AG04449 (cell line): ENCODE results near the gene GPR107.
"Not testable (repeated sequence)": the region's sequence is repeated elsewhere in the genome, so short reads cannot be mapped to it uniquely, and the experiment has no call there.

Source experiments
- CTCF ChIA-PET: fragments of 350-600 bp; formaldehyde crosslinking; extraction: SDS; loops from one replicate; lab custom pipeline; 2021; ENCODE audit warnings: antibody characterized with exemption; lab: Yijun Ruan, JAX
- POLR2A ChIA-PET: fragments of 400-600, 350-600 bp; formaldehyde crosslinking; extraction: SDS; loops from one replicate; lab custom pipeline; 2020; ENCODE audit warnings: antibody characterized with exemption, inconsistent platforms; lab: Yijun Ruan, JAX
- DNase-seq: peaks from one replicate; pipeline ENCODE4 v3.0.0-alpha.2; 2010; ENCODE audit warnings: low read depth, low spot score
- H3K4me3 ChIP-seq: 2 replicates; pipeline ENCODE4 v1.5.1; 2011; ENCODE audit warnings: low read depth, mild to moderate bottlenecking, control low read depth, low read length
- TF ChIP-seq, protein P1 (sequence below): IDR thresholded peaks from one replicate; pipeline ENCODE4 v1.5.1; 2011; ENCODE audit warnings: mild to moderate bottlenecking, moderate library complexity, low read length, control low read depth, inconsistent platforms; ENCODE audit not compliant: insufficient read depth; ENCODE audit errors: missing control alignments

GPR107 gene

DNA sequence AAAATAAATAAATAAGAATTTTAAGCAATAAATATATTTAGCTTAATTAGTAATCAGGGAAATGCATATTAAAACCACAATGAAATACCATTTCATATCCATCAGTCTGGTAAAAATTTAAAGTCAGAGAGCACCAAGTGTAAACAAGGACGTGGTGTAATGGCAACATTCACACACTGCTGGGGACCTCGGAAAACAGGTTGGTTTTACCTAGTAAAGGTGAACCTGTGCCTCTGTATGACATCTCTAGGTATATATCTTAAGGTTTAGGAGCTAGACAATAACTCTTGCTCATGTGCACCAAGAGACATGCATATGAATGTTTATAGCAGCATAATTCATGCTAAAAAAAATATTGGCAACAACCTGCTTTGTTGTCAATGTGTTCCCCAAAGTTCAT, 40.4 kb upstream of the GPR107 start:
- no peak overlapping the region for H3K4me3 ChIP-seq
- TF ChIP-seq, protein P1, sequence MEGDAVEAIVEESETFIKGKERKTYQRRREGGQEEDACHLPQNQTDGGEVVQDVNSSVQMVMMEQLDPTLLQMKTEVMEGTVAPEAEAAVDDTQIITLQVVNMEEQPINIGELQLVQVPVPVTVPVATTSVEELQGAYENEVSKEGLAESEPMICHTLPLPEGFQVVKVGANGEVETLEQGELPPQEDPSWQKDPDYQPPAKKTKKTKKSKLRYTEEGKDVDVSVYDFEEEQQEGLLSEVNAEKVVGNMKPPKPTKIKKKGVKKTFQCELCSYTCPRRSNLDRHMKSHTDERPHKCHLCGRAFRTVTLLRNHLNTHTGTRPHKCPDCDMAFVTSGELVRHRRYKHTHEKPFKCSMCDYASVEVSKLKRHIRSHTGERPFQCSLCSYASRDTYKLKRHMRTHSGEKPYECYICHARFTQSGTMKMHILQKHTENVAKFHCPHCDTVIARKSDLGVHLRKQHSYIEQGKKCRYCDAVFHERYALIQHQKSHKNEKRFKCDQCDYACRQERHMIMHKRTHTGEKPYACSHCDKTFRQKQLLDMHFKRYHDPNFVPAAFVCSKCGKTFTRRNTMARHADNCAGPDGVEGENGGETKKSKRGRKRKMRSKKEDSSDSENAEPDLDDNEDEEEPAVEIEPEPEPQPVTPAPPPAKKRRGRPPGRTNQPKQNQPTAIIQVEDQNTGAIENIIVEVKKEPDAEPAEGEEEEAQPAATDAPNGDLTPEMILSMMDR, result no peak
- CTCF ChIA-PET, result no interaction called here
- no peak for DNase-seq
- POLR2A ChIA-PET, result no interaction called here

DNA sequence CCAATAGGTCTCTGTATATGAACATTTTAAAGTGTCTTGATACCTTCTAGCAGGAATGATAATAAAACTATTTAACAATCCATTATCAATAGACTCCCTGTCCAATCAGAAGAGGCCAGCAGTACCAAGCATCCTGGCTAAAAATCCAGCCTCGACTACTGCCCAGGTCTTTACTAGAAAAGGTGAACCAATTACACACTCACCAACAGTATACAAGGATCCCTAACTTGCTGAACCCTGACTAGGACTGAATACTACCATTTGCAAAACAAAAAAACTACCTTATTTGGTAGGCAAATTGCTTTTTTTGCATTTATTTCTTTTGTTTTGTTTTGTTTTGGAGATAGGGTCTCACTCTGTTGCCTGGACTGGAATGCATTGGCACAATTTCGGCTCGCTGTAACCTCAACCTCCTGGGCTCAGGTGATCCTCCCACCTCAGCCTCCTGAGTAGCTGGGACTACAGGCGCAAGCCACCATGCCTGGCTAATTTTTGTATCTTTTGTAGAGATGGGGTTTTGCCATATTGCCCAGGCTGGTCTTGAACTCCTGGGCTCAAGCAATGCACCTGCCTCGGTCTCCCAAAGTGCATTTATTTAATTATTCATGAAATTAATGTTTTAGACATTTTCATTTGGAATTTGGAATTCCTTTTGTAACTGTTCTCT, 38.2 kb upstream of the GPR107 start:
- ChIA-PET CTCF (no interaction called here), POLR2A (no interaction called here)
- TF ChIP-seq, protein P1, result no peak
- H3K4me3 ChIP-seq, result no peak overlapping the region
- DNase-seq, result no peak

DNA sequence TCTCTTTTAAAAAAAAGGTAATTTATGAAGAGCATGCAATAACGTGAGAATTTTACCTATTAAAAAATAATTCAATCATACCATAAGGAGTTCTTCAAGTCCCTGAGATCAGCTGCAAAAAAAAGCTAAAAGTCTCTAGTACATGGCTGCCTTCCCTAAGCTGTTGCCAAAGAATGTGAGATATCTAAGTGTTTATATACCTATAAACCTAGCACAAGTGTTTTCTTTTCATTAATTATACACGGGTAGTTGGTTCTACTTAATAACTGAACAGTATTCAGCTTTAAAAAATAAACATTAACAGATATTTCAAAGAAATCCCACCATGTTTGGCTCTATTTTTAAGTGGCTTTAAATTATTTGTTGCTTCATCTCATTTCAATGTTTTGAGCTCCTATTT, 36.6 kb upstream of the GPR107 start:
- TF ChIP-seq, protein P1, result no peak
- H3K4me3 ChIP-seq, result no peak overlapping the region
- ChIA-PET CTCF (interaction anchor here (1.0 to 1.2 kb wide), 2 partner anchors 19 to 132 kb away, joined by 3 to 4 read pairs; no protein-coding TSS in a partner anchor), POLR2A (interaction anchor here (1.1 kb wide), 1 partner anchor 107 kb away, joined by 3 read pairs; no protein-coding TSS in a partner anchor)
- no peak for DNase-seq

DNA sequence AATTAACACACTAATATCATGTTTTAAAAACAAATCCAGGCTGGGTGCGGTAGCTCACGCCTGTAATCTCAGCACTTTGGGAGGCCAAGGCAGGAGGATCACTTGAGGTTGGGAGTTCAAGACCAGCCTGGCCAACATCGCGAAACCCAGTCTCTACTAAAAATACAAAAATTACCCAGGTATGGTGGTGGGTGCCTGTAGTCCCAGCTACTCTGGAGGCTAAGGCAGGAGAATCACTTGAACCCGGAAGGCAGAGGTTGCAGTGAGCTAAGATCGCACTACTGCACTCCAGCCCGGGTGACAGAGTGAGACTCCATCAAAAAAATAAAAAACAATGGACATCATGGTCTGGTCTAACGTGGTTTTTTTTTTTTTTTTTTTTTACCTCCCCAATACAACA, 36.2 kb upstream of the GPR107 start:
- DNase-seq, H3K4me3 ChIP-seq: not testable (repeated sequence)
- ChIA-PET POLR2A (interaction anchor here (1.1 kb wide), 1 partner anchor 107 kb away, joined by 3 read pairs; no protein-coding TSS in a partner anchor), CTCF (interaction anchor here (1.0 to 1.2 kb wide), 2 partner anchors 18 to 132 kb away, joined by 3 to 4 read pairs; no protein-coding TSS in a partner anchor)

DNA sequence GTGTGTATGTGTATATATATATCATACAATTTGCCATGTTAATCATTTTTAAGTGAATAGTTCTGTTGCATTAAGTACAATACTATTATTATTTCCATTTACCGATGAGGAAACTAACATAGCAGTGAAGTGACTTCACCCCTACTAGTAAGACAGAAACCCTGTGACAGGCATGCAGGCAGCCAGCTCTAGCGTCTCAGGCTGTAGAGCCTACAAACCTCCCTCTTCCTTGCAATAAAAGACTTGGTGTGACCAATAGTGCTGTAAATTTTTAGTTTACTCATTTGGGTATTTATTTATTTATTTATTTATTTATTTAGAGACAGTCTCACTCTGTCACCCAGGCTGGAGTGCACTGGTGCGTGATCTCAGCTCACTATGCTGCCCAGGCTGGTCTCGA, 35.4 kb upstream of the GPR107 start:
- H3K4me3 ChIP-seq, result no peak overlapping the region
- ChIA-PET CTCF (no interaction called here), POLR2A (no interaction called here)
- TF ChIP-seq, protein P1, result no peak
- DNase-seq, result no peak

DNA sequence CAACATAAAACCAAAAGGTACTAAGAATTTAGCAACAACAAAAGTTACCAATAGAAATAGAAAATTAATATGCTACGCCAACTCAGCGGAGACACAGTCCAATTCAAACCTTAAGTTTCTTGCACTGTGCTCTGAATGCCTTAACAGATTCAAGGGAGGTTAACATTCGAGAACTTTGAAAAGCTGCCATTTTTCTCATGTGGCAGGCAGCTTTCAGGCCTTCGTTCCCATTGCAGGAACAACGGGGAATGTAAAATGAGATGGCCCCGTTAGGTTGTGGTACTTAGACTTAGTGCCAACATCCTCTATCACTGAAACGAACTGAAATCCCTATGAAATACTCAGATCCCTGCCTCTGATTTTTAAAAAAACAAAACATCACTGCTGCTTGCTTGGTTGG, 33.1 kb upstream of the GPR107 start:
- CTCF ChIA-PET, result interaction anchor here (1.6 kb wide), 1 partner anchor 19 kb away, joined by 4 read pairs; no protein-coding TSS in a partner anchor
- no peak overlapping the region for H3K4me3 ChIP-seq
- POLR2A ChIA-PET, result no interaction called here
- TF ChIP-seq, protein P1, result no peak
- no peak for DNase-seq
